ENCODE results near the gene PARN. TPM values are rescaled to one million over a fixed set of nuclear protein-coding genes. Genes with fewer than 3 reads are reported as not detected.
"Not testable (repeated sequence)": the region's sequence is repeated elsewhere in the genome, so short reads cannot be mapped to it uniquely, and the experiment has no call there.

Gene PARN
- total RNA-seq, 2 experiments from 2014 or later: 43.0 to 45.6 TPM

- intact Hi-C loops (cut with micrococcal nuclease): no loop called here
- ChIA-PET CTCF (no interaction called here), POLR2A (no interaction called here)
- H3K9me3 Mint-ChIP-seq: no peaks in the 10 kb centered on the region
- no peaks in the 10 kb centered on the region for H3K27me3 Mint-ChIP-seq
- H3K36me3 Mint-ChIP-seq (ENCODE audit: low read depth): peaks cover 22% of the 10 kb centered on the region
- DNase-seq (no peak), ATAC-seq (no peak)
- TF ChIP-seq, protein P1, sequence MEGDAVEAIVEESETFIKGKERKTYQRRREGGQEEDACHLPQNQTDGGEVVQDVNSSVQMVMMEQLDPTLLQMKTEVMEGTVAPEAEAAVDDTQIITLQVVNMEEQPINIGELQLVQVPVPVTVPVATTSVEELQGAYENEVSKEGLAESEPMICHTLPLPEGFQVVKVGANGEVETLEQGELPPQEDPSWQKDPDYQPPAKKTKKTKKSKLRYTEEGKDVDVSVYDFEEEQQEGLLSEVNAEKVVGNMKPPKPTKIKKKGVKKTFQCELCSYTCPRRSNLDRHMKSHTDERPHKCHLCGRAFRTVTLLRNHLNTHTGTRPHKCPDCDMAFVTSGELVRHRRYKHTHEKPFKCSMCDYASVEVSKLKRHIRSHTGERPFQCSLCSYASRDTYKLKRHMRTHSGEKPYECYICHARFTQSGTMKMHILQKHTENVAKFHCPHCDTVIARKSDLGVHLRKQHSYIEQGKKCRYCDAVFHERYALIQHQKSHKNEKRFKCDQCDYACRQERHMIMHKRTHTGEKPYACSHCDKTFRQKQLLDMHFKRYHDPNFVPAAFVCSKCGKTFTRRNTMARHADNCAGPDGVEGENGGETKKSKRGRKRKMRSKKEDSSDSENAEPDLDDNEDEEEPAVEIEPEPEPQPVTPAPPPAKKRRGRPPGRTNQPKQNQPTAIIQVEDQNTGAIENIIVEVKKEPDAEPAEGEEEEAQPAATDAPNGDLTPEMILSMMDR (IDR thresholded peaks at IDR 0.05): no peak
- H3K27ac Mint-ChIP-seq: no peak overlapping the region
- H3K4me1 Mint-ChIP-seq (ENCODE audit: low read depth): peaks cover 33% of the 10 kb centered on the region
- H3K4me3 Mint-ChIP-seq: no peak overlapping the region
These were observed 195.2 kb downstream of the PARN start for GRCh38 chr16:14434860-14435259.

- DNase-seq; H3K9me3 Mint-ChIP-seq; H3K4me1 Mint-ChIP-seq (ENCODE audit: low read depth); H3K4me3 Mint-ChIP-seq; intact Hi-C loops (cut with micrococcal nuclease); CTCF ChIA-PET; POLR2A ChIA-PET; H3K27ac Mint-ChIP-seq; ATAC-seq; H3K27me3 Mint-ChIP-seq: not testable (repeated sequence)
- H3K36me3 Mint-ChIP-seq (ENCODE audit: low read depth): peaks cover 10% of the 10 kb centered on the region
These were observed 201.0 kb downstream of the PARN start for GRCh38 chr16:14428971-14429637.

DNA sequence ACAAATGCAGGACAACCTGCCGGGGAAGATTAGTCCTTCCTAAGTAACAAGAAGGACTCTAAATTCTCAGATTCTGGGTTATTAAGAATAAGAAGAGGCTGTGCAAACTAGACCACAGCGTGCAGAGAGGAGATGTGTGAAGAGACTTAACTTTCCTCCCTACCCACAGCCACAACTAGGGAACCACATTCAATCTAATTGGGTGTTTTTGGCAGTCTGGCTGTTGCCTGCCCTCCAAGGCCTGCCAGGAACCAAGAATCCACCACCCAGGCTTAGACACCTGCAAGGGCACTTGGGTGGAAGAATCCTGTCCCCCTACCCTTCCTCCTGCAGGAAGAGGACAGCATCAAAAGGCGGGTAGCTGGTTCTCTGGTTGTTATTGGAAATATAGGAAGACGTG, 202.0 kb downstream of the PARN start:
- intact Hi-C loops (cut with micrococcal nuclease): no loop called here

GRCh38 chr16:14427371-14427948, 202.6 kb downstream of the PARN start:
- intact Hi-C loops (cut with micrococcal nuclease): no loop called here
- ChIA-PET CTCF (no interaction called here), POLR2A (no interaction called here)
- Mint-ChIP-seq H3K4me3 (no peak overlapping the region), H3K9me3 (no peaks in the 10 kb centered on the region), H3K27me3 (no peaks in the 10 kb centered on the region), H3K4me1 (ENCODE audit: low read depth) (no peaks in the 10 kb centered on the region), H3K27ac (no peak overlapping the region), H3K36me3 (ENCODE audit: low read depth) (peaks cover 7% of the 10 kb centered on the region)
- DNase-seq: no peak
- TF ChIP-seq, protein P1 (IDR thresholded peaks at IDR 0.05): no peak
- ATAC-seq: no peak

More for the DNA sequence above, 202.0 kb downstream of the PARN start:
- POLR2A ChIA-PET: no interaction called here
- peaks cover 7% of the 10 kb centered on the region for H3K36me3 Mint-ChIP-seq (ENCODE audit: low read depth)
- no peak overlapping the region for H3K27ac Mint-ChIP-seq
- no peaks in the 10 kb centered on the region for H3K27me3 Mint-ChIP-seq
- no peaks in the 10 kb centered on the region for H3K9me3 Mint-ChIP-seq
- H3K4me3 Mint-ChIP-seq: no peak overlapping the region
- DNase-seq: no peak
- CTCF ChIA-PET: no interaction called here
- ATAC-seq: no peak
- H3K4me1 Mint-ChIP-seq (ENCODE audit: low read depth): no peaks in the 10 kb centered on the region
- TF ChIP-seq, protein P1 (IDR thresholded peaks at IDR 0.05): no peak

GRCh38 chr16:14424595-14424994, 205.5 kb downstream of the PARN start:
- Mint-ChIP-seq H3K27me3 (no peaks in the 10 kb centered on the region), H3K4me1 (ENCODE audit: low read depth) (no peaks in the 10 kb centered on the region), H3K27ac (no peak overlapping the region), H3K36me3 (ENCODE audit: low read depth) (no peaks in the 10 kb centered on the region), H3K4me3 (no peak overlapping the region), H3K9me3 (no peaks in the 10 kb centered on the region)
- TF ChIP-seq, protein P1 (IDR thresholded peaks at IDR 0.05): no peak
- DNase-seq: no peak
- no peak for ATAC-seq
- ChIA-PET POLR2A (no interaction called here), CTCF (no interaction called here)
- intact Hi-C loops (cut with micrococcal nuclease): no loop called here
